HuH-7.5 (cell line): Measurements from ENCODE around the gene ALOX15B.

Source experiments
- DNase-seq: peaks from one replicate; pipeline ENCODE4 v3.0.0; 2011; ENCODE audit warnings: low spot score

The ALOX15B gene

GRCh38 chr17:8080208-8080798 is 41.4 kb downstream of the ALOX15B start:
- no peak for DNase-seq

DNA sequence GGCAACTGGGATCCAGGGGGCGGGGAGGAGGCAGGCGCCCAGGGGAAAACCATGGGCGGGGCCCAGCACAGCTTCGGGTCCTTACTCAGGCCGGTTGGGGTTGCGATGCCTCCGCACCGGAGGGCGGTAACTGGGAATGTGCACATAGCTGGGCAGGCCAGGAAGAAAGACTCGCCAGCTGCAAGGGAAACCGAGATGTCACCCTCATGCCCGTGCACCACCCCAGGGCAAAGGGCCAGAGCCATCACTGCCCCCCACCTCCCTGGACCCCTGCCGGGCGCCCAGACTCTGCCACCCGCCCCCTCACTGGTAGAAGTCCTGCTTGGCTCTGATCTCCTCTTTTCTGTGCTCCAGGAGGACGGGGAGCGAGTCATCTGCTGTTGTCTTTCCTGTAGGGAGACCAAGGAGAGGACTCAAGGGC is 42.0 kb downstream of the ALOX15B start:
- DNase-seq: no peak

GRCh38 chr17:8081876-8082275 is 43.0 kb downstream of the ALOX15B start:
- no peak for DNase-seq

DNA sequence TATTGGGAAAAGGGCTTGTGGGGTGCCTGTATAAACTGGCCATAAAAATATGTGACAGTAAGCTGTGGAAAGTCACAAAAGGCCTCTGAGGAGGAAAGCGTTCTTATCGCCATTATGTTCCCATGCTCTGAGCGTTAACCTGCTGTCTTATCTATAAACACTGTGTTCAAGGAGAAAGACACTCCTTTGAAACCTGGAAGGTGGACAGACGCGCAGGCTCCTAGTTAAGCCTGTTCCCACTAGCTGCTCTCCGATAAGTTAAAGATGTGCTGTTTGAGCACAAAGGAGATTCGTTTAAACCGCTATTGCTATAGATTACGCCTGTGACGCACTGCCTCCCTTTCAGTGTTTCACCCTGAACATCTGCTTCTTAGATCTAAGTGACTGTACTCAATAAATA is 43.4 kb downstream of the ALOX15B start:
- no peak for DNase-seq

DNA sequence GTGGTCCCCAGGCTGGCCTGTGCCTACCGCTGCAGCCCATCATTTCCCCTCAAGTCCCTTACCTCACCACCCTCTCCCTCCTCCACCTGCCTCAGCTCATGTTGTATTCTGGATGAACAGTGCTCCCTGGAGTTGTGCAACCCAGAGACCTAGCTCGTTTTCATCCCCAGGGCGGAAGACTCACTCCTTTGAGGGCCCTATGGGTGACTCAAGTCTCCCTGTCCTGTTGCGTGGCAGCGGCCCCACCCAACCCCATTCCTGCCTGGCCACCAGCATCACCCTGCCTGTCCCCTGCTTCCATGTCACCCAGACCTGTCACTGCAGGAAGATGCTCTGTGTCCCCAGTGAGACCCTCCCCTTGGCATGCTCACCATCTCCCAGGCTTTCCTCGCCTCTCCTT is 45.4 kb downstream of the ALOX15B start:
- DNase-seq: no peak

- no peak for DNase-seq
These were observed 48.5 kb downstream of the ALOX15B start, which contains the start of gene ALOX12B for GRCh38 chr17:8087075-8087951. Gene ALOX12B, minus strand, starts transcription at chr17:8087716. Its CDS starts 274 bp downstream, at chr17:8087442.

DNA sequence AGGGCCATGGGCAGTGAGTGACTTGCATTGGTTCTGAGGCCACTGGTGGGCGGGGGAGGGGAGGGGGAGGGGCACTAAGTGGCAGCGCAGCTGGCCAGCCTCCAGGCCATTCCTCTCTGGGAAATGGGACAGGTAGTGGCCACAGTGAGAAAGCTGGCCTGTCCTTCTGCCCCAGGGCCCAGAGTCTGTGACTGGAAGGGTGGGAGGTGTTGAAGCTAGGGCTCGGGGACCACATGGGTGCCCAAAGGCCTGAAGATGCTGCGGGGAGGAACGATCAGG is 49.0 kb downstream of the ALOX15B start:
- DNase-seq: no peak

- DNase-seq: no peak
These were observed 50.9 kb downstream of the ALOX15B start for GRCh38 chr17:8089728-8090127.

DNA sequence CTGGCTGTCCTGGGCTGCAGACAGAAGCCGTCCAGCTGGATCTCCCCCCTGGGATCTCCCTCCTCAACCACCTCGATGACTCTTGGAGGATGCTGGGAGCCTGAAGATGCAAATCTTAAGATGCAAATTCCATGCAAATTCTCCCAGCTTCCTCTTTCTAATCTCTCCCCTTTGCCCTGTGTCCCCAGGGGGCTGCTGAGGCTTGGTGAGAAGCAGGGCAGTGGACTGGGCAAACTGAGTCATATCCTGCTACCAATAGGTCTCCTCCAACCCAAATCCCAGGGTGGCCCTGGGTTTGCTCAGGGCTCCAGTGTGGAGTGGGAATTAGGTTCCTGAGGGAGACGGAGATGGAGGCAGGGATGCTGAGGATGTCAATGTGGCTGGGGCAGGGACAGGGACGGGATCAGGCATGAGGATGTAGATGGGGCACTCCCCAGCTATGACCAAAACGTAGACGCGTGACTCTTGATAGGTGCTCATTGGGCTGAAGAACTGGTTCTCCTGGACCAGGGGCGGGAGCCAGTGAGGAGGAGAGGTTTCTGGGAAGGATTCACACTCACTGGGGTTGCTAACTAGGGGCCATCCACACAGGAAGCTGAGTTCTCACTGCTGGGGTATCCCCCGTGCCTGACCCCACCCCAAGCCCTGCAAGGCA is 52.3 kb downstream of the ALOX15B start:
- DNase-seq: no peak

- DNase-seq: no peak
These were observed 56.5 kb downstream of the ALOX15B start for GRCh38 chr17:8095361-8095760.

DNA sequence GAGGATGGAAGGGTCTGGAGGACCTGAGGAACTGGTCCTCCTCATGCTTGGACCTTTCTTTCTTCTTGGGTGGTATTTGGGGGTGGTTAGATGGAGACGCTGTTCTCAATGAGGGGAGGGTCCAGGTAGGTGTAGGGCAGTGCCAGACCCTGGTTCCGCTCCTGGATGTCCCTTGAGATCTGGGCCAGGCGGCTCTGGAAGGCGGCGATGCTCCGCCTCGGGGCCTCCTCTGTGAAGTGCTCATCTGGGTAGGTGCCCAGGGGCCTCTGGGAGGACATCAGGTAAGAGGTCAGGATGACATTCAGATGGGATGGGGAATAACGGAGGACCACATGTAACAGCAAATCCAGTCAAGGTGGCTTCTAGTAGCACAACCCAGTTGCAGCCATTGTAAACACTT is 57.7 kb downstream of the ALOX15B start:
- no peak for DNase-seq
